A673 (cell line): Measurements from ENCODE around the gene GALNT18. TPM values are rescaled to one million over a fixed set of nuclear protein-coding genes. Genes with fewer than 3 reads are reported as not detected.

ENCODE experiments used
- BruUV-seq: library from RNA; stranded (reverse); fragments of 400-500 nt; replicated peaks from 2 replicates; lab custom pipeline; 2021; lab: Mats Ljungman, UMichigan
- CTCF ChIA-PET: fragments of 300-600 bp; sonication (Branson Sonifier 250); formaldehyde crosslinking; loops from one replicate; lab custom pipeline; 2022; ENCODE audit warnings: antibody characterized with exemption; lab: Charles Lee
- POLR2A ChIA-PET: fragments of 300-600 bp; sonication (Branson Sonifier 250); formaldehyde crosslinking; loops from one replicate; lab custom pipeline; 2022; ENCODE audit warnings: antibody characterized with exemption; ENCODE audit not compliant: low non-redundant PET; lab: Charles Lee
- DNase-seq: peaks from one replicate; pipeline ENCODE4 v3.0.0-alpha.2; 2015; ENCODE audit warnings: low spot score
- H3K27ac ChIP-seq: fragments of 200-600 bp; sonication (generic); 2 replicates; pipeline ENCODE4 v1.5.1; 2016; ENCODE audit warnings: mixed run types, low read depth, mild to moderate bottlenecking, mixed read lengths, antibody characterized with exemption, low read length; ENCODE audit not compliant: poor library complexity, severe bottlenecking
- H3K27me3 ChIP-seq: fragments of 200-600 bp; sonication (generic); replicated peaks from 2 replicates; pipeline ENCODE4 v1.6.1; 2017; ENCODE audit warnings: mixed run types, low read depth, mild to moderate bottlenecking, mixed read lengths, antibody characterized with exemption, low read length; ENCODE audit not compliant: insufficient read depth, poor library complexity
- H3K36me3 ChIP-seq: fragments of 200-600 bp; sonication (generic); 2 replicates; pipeline ENCODE4 v1.6.1; 2016; ENCODE audit warnings: mixed run types, mild to moderate bottlenecking, mixed read lengths, antibody characterized with exemption, low read length; ENCODE audit not compliant: insufficient read depth, poor library complexity, severe bottlenecking
- H3K4me1 ChIP-seq: fragments of 200-600 bp; sonication (generic); 2 replicates; pipeline ENCODE4 v1.6.1; 2017; ENCODE audit warnings: mixed run types, mild to moderate bottlenecking, mixed read lengths, antibody characterized with exemption, low read length; ENCODE audit not compliant: insufficient read depth, poor library complexity, severe bottlenecking
- H3K4me3 ChIP-seq: fragments of 200-600 bp; sonication (generic); 2 replicates; pipeline ENCODE4 v1.5.1; 2016; ENCODE audit warnings: low read depth, mixed run types, mild to moderate bottlenecking, mixed read lengths, low read length; ENCODE audit not compliant: poor library complexity, severe bottlenecking
- H3K9me3 ChIP-seq: fragments of 200-600 bp; sonication (generic); 2 replicates; pipeline ENCODE4 v1.6.1; 2016; ENCODE audit warnings: mixed run types, low read depth, mild to moderate bottlenecking, mixed read lengths, antibody characterized with exemption, low read length; ENCODE audit not compliant: poor library complexity, severe bottlenecking
- CTCF ChIP-seq: fragments of 300-800, 200-600 bp; sonication (generic); conservative IDR thresholded peaks from 2 replicates; pipeline ENCODE4 v1.5.1; 2017; ENCODE audit warnings: low read depth, mild to moderate bottlenecking, antibody characterized with exemption, low read length, moderate library complexity, mixed read lengths
- EZH2 ChIP-seq: fragments of 200-600 bp; sonication (generic); IDR thresholded peaks from 2 replicates; pipeline ENCODE4 v1.6.1; 2017; ENCODE audit warnings: borderline replicate concordance, low read depth, mild to moderate bottlenecking, mixed read lengths, antibody characterized with exemption, low read length; ENCODE audit not compliant: poor library complexity, severe bottlenecking
- intact Hi-C: fragments of 100-400 bp; cut with micrococcal nuclease; formaldehyde crosslinking; loops from one replicate; pipeline ENCODE4 v1.10.0; 2022; ENCODE audit not compliant: unreplicated experiment
- total RNA-seq: library from RNA; stranded (reverse); gene quantifications from 2 replicates; pipeline ENCODE4 v1.2.3, GENCODE V29; 2021

The GALNT18 gene
- total RNA-seq, 1 experiment from 2014 or later, result 0.37 TPM

GRCh38 chr11:11347592-11347991, 274.2 kb downstream of the GALNT18 start:
- DNase-seq, result no peak
- POLR2A ChIA-PET, result no interaction called here
- CTCF ChIA-PET, result no interaction called here
- H3K4me1 ChIP-seq, result no peaks in the 10 kb centered on the region
- H3K4me3 ChIP-seq, result no peak overlapping the region
- H3K27me3 ChIP-seq, result no peaks in the 10 kb centered on the region
- H3K36me3 ChIP-seq, result no peaks in the 10 kb centered on the region
- BruUV-seq, result no TSS peak
- intact Hi-C loops, result no loop called here
- no peaks in the 10 kb centered on the region for H3K9me3 ChIP-seq
- H3K27ac ChIP-seq, result no peak overlapping the region
- TF ChIP-seq CTCF, result no peak
- no peak for TF ChIP-seq EZH2

- POLR2A ChIA-PET, result no interaction called here
- Histone ChIP-seq H3K27ac (no peak overlapping the region), H3K4me3 (no peak overlapping the region), H3K36me3 (no peaks in the 10 kb centered on the region), H3K4me1 (no peaks in the 10 kb centered on the region), H3K9me3 (no peaks in the 10 kb centered on the region), H3K27me3 (no peaks in the 10 kb centered on the region)
- intact Hi-C loops, result no loop called here
- CTCF ChIA-PET, result no interaction called here
- no TSS peak for BruUV-seq
- no peak for DNase-seq
- TF ChIP-seq CTCF, result no peak
- no peak for TF ChIP-seq EZH2
Observed at GRCh38 chr11:11346303-11346702, 275.5 kb downstream of the GALNT18 start.

GRCh38 chr11:11345099-11345498, 276.7 kb downstream of the GALNT18 start:
- Histone ChIP-seq H3K4me3 (no peak overlapping the region), H3K27ac (no peak overlapping the region), H3K36me3 (no peaks in the 10 kb centered on the region), H3K9me3 (no peaks in the 10 kb centered on the region), H3K27me3 (no peaks in the 10 kb centered on the region), H3K4me1 (no peaks in the 10 kb centered on the region)
- TF ChIP-seq EZH2 (no peak), CTCF (no peak)
- POLR2A ChIA-PET, result no interaction called here
- CTCF ChIA-PET, result no interaction called here
- intact Hi-C loops, result no loop called here
- no peak for DNase-seq
- no TSS peak for BruUV-seq
